ENCODE results near the gene ELF2.
A peak's percentile ranks its signal among the peaks of the same experiment; 100 is the strongest.

GRCh38 chr4:139176302-139177048 is 543 bp downstream of the ELF2 start:
- TF ChIP-seq CTCF (IDR thresholded peaks at IDR 0.05; ENCODE audit: low read depth, low read length, poor library complexity, severe bottlenecking) (no peak), EZH2phosphoT487 (IDR thresholded peaks at IDR 0.05; ENCODE audit: borderline replicate concordance, low read length) (peak; percentile 91)
